ENCODE results near the gene ARPP21. TPM values are rescaled to one million over a fixed set of nuclear protein-coding genes. Genes with fewer than 3 reads are reported as not detected.

Gene ARPP21
- polyA plus RNA-seq, 3 donors: not detected

GRCh38 chr3:35641920-35642527, 2.7 kb downstream of the ARPP21 start:
- no peak overlapping the region for H3K4me3 ChIP-seq (replicated peaks in 1 of 3; ENCODE audit: low read depth in 2 of 3, low read length in 3 of 3)
- no peak for DNase-seq
- H3K9me3 Mint-ChIP-seq: peaks cover 0 to 9% (median 8%) of the 10 kb centered on the region in 7 donors
- peaks cover 28 to 45% (median 33%) of the 10 kb centered on the region in 3 donors for H3K27me3 Mint-ChIP-seq (ENCODE audit: low read depth in 3 of 3)
- no peaks in the 10 kb centered on the region for H3K79me2 ChIP-seq (ENCODE audit: insufficient read depth, low read length)
- H3K36me3 ChIP-seq (replicated peaks in 1 of 2; ENCODE audit: control insufficient read depth in 1 of 2, insufficient read depth in 2 of 2, low read length in 2 of 2): no peaks in the 10 kb centered on the region
- TF ChIP-seq CTCF (IDR thresholded peaks at IDR 0.05): no peak
- H2AFZ ChIP-seq (ENCODE audit: insufficient read depth, low read depth, low read length, poor library complexity, severe bottlenecking): no peak overlapping the region
- no peaks in the 10 kb centered on the region for H4K20me1 ChIP-seq (ENCODE audit: insufficient read depth, low read length)
- peaks cover 0 to 7% of the 10 kb centered on the region in 2 donors for H3K36me3 Mint-ChIP-seq
- WGBS (ENCODE audit: insufficient coverage): 94% methylated on average over 2 of the region's 4 CpGs
- intact Hi-C loops (cut with micrococcal nuclease): no loop called here
- H3K27me3 ChIP-seq (ENCODE audit: control insufficient read depth in 2 of 2, insufficient read depth in 2 of 2, low read length in 2 of 2): peaks cover 37 to 47% of the 10 kb centered on the region in 2 donors
- no peak overlapping the region for H3K9ac ChIP-seq (ENCODE audit: insufficient read depth, low read length, poor library complexity, severe bottlenecking)
- no peak overlapping the region for H3K4me3 Mint-ChIP-seq
- peaks cover 0 to 2% of the 10 kb centered on the region in 2 donors for H3K4me1 ChIP-seq (ENCODE audit: control insufficient read depth in 1 of 2, insufficient read depth in 2 of 2, low read length in 2 of 2)
- no peak overlapping the region for H3K4me2 ChIP-seq (replicated peaks; ENCODE audit: extremely low read depth, low read length, poor library complexity, severe bottlenecking)
- H3K9me3 ChIP-seq (replicated peaks in 1 of 2; ENCODE audit: control insufficient read depth in 1 of 2, insufficient read depth in 1 of 2, low read length in 2 of 2): peaks cover 5 to 7% of the 10 kb centered on the region in 2 donors
- H3K4me1 Mint-ChIP-seq: peaks cover 4% of the 10 kb centered on the region
- no peak overlapping the region for H3K27ac Mint-ChIP-seq
- H3K27ac ChIP-seq (ENCODE audit: low read depth in 1 of 2, low read length in 2 of 2): no peak overlapping the region

GRCh38 chr3:35643495-35643894, 4.2 kb downstream of the ARPP21 start:
- Mint-ChIP-seq H3K27ac (no peak overlapping the region), H3K36me3 (peaks cover 0 to 6% of the 10 kb centered on the region in 2 donors), H3K4me3 (no peak overlapping the region), H3K9me3 (peaks cover 0 to 9% (median 6%) of the 10 kb centered on the region in 7 donors), H3K27me3 (ENCODE audit: low read depth in 3 of 3) (peaks cover 26 to 34% (median 27%) of the 10 kb centered on the region in 3 donors), H3K4me1 (peaks cover 4% of the 10 kb centered on the region)
- H2AFZ ChIP-seq (ENCODE audit: insufficient read depth, low read depth, low read length, poor library complexity, severe bottlenecking): no peak overlapping the region
- TF ChIP-seq CTCF (IDR thresholded peaks at IDR 0.05): no peak
- intact Hi-C loops (cut with micrococcal nuclease): no loop called here
- no peak overlapping the region for H3K27ac ChIP-seq (ENCODE audit: low read depth in 1 of 2, low read length in 2 of 2)
- no peaks in the 10 kb centered on the region for H3K79me2 ChIP-seq (ENCODE audit: insufficient read depth, low read length)
- H3K4me1 ChIP-seq (ENCODE audit: control insufficient read depth in 1 of 2, insufficient read depth in 2 of 2, low read length in 2 of 2): peaks cover 0 to 2% of the 10 kb centered on the region in 2 donors
- H3K27me3 ChIP-seq (ENCODE audit: control insufficient read depth in 2 of 2, insufficient read depth in 2 of 2, low read length in 2 of 2): peaks cover 28 to 33% of the 10 kb centered on the region in 2 donors
- H4K20me1 ChIP-seq (ENCODE audit: insufficient read depth, low read length): no peaks in the 10 kb centered on the region
- no peak for DNase-seq
- H3K4me2 ChIP-seq (replicated peaks; ENCODE audit: extremely low read depth, low read length, poor library complexity, severe bottlenecking): no peak overlapping the region
- no peak overlapping the region for H3K9ac ChIP-seq (ENCODE audit: insufficient read depth, low read length, poor library complexity, severe bottlenecking)
- H3K9me3 ChIP-seq (replicated peaks in 1 of 2; ENCODE audit: control insufficient read depth in 1 of 2, insufficient read depth in 1 of 2, low read length in 2 of 2): peaks cover 5 to 7% of the 10 kb centered on the region in 2 donors
- WGBS (ENCODE audit: insufficient coverage): no CpG with 5 or more reads among the region's 2 CpGs
- H3K4me3 ChIP-seq (replicated peaks in 1 of 3; ENCODE audit: low read depth in 2 of 3, low read length in 3 of 3): no peak overlapping the region
- no peaks in the 10 kb centered on the region for H3K36me3 ChIP-seq (replicated peaks in 1 of 2; ENCODE audit: control insufficient read depth in 1 of 2, insufficient read depth in 2 of 2, low read length in 2 of 2)
